HT1080 (cell line): ENCODE results near the gene PAX3. TPM values are rescaled to one million over a fixed set of nuclear protein-coding genes. Genes with fewer than 3 reads are reported as not detected.

Source experiments
- DNase-seq: peaks from one replicate; pipeline ENCODE4 v3.0.0-alpha.2; 2015; ENCODE audit warnings: low read depth
- total RNA-seq: library from RNA; depleted of rRNA; stranded (reverse); fragments of >200 nt; shearing (Covaris generic); gene quantifications from 2 replicates; pipeline ENCODE4 v1.2.3, GENCODE V29; 2014

Gene PAX3
- total RNA-seq, 1 experiment from 2014 or later = not detected

GRCh38 chr2:222311319-222311977 lies 12.7 kb upstream of the PAX3 start:
- peak; percentile 11 for DNase-seq

- DNase-seq = no peak
Observed at GRCh38 chr2:222310747-222311318, 12.0 kb upstream of the PAX3 start.

- no peak for DNase-seq
Observed at GRCh38 chr2:222309766-222310165, 11.0 kb upstream of the PAX3 start.

DNA sequence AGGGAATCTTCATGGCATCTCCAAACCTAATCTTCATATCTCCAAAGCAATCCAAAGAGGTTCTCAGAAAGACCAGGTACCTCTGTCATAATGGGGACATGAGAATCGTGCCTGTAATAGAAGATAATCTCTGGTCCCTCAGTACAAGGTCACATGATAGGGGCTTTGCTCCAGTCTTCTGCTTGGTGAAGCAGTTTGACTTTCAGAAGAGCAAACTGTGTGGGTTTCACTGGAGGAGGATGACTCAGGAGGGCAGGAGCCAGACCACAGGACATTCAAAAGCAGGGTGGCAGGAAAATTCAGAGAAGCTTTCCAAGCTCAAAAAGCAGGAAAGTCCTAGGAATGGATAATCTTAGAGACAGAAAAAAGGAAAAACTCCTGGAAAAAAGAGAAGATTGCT lies 10.6 kb upstream of the PAX3 start:
- peak; percentile 8 for DNase-seq

DNA sequence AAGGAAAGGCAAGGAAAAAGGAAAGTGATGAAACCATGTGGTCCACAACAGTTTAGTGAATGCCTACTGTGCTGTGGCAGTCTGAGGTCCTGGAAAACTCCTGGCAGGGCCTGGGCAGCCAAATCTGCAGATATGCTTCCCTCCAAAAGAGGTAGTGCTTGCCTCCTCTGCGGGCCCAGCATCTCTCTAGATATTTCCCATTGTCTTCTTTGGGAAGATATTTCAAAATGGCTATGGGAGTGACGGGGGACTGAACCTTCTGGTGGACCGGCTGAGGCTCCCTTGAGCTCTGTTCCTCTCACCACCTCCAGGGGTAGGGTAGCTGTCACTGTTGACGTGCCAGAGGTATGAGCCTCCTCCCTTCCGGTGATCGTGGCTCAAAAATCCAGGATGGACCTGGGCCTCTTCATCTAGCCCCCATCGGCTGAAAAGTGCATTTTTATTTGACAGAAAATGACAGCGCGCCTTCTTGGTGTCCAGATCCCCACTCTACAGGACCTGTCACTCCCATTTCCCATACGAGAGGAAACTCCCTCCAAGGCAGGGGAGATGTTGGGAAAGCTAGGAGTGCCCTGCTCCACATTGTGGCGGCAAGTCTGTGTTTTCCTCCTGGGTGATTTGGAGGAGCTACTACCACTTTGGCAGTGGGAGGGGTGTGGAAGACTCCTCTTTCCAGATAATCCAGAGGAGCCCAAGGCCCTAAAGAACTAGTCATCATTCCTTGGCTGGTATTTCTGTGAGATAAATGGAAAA lies 9.4 kb upstream of the PAX3 start:
- no peak for DNase-seq

GRCh38 chr2:222307143-222307756 lies 8.5 kb upstream of the PAX3 start:
- DNase-seq = no peak

DNA sequence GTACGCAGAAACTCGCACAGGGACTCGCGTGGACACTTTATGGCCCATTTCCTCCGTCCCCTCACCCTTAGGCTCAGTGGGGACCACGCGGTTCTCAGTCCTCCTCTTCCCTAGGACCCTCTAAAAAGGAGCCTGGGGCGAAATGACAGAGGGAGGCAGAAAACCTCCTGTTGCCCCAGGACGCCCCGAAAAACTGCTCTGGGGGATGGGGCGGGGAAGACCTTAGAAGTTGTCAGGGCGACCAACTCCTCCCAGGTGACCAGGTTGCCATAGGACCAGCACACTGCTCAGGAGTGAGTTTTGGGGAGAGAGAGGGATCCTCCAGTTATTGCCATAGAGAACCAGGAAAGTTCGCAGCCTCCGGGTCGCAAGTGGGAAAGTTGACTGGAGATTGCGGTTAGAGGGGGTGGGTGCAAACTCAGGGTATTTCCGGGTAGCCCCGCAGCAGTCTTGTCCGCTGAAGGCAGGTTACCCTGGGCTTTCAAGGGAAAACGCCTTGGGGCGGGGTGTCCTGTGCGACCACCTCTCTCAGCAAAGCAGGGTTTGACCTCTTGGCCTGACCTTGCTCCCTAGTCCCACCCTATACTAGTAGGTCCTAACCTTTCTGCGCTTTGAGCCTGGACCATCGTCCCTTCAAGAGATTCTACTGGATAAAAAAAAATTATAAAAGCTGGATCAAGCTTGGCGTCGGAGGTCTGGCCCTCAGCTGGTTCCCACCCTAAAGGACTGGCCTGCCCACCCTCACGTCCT lies 7.8 kb upstream of the PAX3 start:
- no peak for DNase-seq

DNA sequence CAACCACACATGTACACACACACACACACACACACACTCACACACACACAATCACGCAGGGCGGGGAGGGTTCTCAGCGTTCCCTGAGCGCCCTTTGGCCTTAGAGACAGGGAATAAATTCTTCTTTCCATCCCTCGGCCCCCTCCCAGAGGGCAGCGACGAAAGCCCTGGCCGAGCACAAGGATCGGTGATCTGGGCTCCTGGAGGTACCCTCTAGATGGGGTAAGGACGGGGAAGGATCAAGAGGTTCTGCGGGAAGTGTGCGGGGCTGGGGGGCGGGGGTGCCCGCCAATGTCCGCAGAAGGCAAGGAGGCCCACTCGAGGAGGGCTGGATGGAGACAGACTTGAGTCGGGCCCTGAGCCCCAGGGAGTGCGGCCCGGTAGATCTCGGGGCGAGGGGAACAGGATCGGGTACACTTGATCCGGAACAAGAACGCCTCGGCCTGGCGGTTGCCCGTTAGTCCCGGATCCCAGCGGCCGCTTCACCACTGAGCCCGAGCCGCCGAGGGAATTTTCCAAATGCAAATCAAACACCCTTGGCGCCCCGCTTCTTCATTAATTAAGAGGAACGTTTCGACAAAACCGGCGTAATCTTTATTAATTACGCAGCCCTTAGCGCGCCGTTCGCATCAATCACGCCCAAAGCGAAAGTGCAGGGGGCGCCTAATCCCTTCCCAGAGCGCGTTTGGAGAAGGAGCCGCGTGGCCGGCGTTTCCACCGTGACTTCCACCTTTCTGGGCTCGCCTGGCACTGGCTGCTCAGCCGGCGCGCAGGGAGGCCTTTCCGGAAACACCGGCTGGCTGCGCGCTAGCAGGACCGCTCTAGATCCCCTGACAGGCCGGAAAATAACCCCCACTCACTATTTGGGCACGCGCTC lies 7.0 kb upstream of the PAX3 start:
- no peak for DNase-seq

GRCh38 chr2:222304737-222305515 lies 6.1 kb upstream of the PAX3 start:
- DNase-seq = no peak

DNA sequence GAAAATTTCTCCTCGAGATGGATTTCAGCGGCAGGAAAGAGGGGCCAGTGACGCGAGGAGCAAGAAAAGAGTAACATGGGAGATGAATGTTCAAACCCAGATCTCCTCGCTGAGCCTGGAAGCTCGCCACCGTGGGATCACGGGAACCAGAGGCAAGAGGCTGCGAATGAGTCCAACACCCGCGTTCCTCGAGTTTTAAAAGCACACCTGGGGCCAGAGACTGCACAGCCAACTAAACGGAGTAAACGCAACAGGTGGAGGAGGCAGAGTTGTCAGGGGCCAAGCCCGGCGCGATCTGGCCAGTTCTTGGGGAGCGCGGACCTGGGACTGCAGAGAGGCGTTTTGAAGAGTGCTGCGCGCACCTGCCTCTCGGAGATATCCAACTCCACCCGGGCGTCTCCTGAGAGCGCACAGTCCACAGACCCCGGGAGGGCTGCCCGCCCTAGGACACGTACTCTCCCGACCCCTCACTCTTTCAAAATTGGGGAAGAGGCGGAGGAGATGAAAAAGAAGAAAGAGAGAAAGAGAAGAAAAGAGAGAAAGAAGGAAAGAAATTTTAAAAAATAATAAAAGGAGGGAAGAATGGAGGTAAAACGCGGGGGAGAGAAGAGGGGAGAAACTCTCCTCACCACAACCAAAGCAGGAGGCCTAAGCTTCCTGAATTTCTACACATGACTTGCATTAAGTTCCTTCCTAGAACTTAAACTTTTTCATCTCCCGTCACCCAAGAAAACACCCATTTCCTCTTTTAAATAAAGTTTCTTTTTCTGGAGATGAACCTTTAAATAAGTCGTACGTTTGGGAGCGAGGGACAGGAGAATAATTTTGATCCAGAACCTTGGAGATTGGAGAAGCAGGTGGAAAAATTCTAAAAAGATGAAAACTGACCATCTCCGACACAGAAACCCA lies 5.3 kb upstream of the PAX3 start:
- DNase-seq = no peak

DNA sequence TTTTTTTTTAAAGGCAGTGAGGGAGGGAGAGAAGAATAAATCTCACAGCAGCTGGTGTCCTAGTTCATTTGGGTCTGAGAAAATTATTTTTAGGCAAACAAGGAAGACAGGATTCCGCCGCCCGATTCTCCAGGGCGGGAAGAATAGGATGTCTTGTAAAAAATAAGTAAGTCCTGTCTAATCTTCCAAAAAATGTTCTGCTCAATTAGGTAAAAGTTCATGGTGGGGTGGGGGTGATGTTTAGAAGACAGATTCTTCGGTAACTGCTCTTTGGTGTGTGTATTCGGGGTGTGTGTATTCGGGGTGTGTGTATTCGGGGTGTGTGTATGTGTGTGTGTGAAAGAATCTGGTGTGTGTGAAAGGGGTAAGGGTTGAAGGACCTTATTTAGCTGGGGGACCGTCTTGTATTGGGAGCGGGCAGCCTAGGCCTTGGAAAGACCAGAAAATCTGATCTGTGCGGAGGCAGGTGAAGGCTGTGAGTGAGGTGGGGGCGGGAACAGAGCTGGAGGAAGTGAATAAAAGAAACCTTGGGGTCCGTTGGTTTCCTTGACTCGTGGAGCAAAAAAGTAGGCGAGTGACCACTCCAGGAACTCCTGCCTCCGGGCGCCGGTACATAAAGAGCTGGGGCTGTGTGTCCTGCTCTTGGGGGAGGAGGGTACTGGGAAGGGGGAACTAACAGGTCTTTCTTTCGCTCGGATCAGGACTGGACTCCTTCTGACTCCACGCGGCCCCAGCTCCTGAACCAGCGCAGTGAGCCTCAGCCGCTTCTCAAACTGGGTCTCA lies 4.4 kb upstream of the PAX3 start:
- DNase-seq = no peak

GRCh38 chr2:222302178-222303018 lies 3.6 kb upstream of the PAX3 start:
- DNase-seq = peak; percentile 18

GRCh38 chr2:222301796-222302118 lies 3.0 kb upstream of the PAX3 start:
- no peak for DNase-seq

GRCh38 chr2:222301053-222301795 lies 2.4 kb upstream of the PAX3 start:
- no peak for DNase-seq

- no peak for DNase-seq
Observed at GRCh38 chr2:222300726-222301052, 1.9 kb upstream of the PAX3 start.

- DNase-seq = no peak
Observed at GRCh38 chr2:222299906-222300725, 1.3 kb upstream of the PAX3 start.
